HTR-8/SVneo (cell line): ENCODE results near the gene SLC6A9.

Source experiments
- DNase-seq: peaks from one replicate; pipeline ENCODE4 v3.0.0; 2011; ENCODE audit warnings: low spot score, mixed read lengths; ENCODE audit not compliant: insufficient read length
- FAIRE-seq: peaks from 2 replicates; lab custom pipeline; 2011; peaks lifted over from hg19 to GRCh38; lab: Jason Lieb, UNC

SLC6A9 gene

DNA sequence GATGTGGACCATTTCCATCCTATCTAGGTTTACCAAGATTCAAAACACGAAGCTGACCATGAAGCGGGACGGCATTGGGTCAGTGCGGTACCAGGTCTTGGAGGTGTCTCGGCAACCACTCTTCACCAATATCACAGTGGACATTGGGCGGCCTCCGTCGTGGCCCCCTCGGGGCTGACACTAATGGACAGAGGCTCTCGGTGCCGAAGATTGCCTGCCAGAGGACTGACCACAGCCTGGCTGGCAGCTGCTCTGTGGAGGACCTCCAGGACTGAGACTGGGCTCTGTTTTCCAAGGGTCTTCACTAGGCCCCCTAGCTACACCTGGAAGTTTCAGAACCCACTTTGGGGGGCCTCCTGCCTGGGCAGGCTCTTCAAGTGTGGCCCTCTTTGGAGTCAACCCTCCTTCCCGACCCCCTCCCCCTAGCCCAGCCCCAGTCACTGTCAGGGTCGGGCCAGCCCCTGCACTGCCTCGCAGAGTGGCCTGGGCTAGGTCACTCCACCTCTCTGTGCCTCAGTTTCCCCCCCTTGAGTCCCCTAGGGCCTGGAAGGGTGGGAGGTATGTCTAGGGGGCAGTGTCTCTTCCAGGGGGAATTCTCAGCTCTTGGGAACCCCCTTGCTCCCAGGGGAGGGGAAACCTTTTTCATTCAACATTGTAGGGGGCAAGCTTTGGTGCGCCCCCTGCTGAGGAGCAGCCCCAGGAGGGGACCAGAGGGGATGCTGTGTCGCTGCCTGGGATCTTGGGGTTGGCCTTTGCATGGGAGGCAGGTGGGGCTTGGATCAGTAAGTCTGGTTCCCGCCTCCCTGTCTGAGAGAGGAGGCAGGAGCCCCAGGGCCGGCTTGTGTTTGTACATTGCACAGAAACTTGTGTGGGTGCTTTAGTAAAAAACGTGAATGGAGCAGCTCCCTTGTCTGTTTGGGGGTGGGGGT, 40.7 kb downstream of the SLC6A9 start:
- DNase-seq (no peak), FAIRE-seq (no peak)

DNA sequence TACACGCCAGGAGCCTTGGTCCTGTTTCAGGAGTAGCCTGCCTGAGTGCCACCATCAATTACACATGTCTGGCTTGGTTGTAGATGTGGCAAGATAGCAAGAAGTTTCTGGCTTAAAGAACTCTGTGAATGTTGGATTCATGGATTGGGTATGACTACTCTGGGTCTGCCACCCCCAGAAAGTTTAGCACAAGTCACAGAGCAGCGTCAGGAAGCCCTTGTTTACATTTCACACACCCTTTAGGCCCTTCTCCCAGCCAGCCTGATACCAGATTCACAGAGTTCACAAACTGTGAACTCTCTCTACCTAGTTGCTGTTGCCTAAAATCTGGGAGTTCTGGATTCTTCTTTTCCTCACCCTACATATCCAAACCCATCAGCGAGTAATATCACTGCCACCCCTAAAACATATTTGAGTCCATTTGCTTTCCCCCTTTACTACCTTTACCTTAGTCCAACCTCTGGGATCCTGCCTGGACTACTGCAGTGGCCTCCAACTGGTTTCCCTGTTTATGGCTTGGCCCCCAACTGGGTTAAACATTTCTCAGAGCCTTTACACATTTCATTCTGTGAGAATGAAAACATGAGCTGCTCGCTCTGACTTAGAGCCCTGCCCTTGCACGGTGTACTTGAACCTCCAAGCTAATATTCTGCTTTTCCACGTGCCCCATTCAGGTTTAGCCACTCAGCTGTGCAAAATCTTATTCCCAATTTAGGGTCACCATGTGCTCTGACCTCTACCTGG, 43.9 kb downstream of the SLC6A9 start:
- DNase-seq: no peak
- no peak for FAIRE-seq

DNA sequence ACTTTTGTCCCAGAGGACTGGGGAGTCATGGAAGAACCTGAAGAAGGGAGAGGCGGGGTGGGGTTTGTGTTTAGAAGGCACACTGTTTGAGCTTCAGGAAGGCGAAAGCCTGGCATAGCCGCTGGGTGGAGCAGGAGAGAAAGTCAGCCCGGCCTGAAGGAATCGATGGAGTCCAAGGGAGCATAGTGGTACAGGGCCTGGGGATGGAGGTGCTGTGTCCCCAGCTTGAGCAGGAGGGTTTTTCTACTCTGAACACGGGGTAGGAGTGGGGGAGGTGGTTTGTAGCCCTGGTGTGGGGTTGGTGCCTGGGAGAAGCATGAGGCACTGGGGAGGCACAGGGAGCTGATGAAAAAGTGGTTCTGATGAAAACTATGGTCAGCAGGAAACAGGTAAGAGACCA, 44.5 kb downstream of the SLC6A9 start:
- DNase-seq: no peak
- no peak for FAIRE-seq

DNA sequence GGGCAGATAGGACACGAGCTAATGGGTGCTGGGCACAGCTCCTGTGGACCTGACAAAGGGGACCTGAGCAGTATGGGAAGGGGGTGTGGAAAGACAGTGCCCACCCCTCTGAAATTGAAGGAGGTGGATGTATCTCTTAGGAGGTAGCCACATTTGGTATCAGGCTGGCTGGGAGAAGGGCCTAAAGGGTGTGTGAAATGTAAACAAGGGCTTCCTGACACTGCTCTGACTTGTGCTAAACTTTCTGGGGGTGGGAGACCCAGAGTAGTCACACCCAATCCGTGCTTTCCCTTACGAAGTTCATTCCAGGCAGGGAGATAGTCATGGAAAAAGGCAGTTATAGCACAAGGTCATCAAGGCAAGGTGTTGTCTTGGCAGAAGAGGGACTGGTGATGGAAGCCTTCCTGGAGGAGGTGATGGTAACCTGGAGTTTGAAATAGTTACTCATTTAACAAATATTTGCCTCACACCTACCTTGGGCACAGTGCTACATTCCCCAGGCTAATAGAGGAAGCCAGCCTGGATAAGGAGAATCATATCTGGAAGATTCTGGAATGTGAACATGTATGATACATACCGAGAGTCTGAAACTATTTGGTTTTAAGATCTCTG, 45.2 kb downstream of the SLC6A9 start:
- FAIRE-seq (no peak), DNase-seq (no peak)

DNA sequence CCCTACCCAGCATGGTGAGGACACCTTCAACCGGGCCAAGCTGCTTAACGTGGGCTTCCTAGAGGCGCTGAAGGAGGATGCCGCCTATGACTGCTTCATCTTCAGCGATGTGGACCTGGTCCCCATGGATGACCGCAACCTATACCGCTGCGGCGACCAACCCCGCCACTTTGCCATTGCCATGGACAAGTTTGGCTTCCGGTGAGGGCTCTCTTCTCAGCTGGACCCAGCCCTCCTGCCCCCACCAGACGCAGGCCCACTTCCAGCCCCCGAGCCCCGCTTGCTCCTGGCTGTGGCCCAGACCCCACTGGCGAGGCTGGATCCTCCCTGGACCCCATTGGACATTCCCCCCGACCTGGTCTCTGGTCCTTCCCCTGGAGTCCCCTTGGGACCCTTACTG, 46.4 kb downstream of the SLC6A9 start:
- no peak for DNase-seq
- FAIRE-seq: no peak

DNA sequence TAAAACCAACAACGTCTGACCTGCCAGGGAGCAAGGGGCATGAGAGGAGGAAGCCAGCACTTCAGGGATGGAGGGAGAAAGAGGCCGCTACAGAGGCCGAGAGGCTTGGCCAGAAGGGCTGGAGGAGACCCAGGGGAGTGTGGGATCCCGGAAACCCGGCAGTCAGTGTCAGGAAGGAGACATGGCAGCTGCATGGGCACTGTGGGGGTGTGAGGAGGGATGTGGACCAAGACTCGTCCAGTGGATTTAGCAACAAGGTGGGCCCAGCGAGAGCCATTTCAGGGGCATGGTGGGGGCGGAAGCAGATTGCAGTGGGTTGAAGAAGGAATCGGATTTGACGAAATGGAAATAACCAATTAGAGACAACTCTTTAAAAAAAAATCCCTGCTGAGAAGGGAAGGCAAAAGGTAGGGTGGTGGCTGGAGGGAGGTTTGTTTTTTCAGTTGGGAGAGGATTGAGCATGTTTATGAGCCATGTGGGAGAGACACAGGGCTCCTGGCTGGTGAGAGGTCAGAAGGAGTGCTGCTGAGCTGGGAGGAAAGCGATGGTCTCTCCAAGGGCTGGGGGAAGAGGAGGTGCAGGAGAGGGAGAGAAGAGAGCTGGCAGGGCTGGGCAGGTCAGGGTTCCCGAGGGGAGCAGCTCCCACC, 47.9 kb downstream of the SLC6A9 start:
- FAIRE-seq (no peak), DNase-seq (no peak)

DNA sequence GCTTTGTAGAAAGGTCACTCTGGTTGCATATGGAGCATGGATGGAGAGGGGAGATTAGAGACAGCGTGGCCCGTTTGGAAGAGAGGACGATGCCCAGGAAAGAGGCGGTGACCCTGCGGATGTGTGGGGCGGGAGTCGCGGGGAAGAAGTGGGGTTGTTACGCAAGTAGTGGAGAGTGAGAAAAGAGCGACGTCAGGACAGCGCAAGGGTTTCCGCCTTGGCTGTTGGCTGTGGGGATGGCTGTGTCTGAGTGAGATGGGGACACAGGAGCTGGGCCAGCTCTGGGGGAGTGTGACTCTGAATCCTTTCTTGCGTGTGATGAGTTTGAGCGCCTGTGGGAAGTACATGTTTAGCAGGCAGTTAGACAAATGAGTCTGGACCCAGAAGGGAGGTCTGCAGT, 48.5 kb downstream of the SLC6A9 start:
- FAIRE-seq: no peak
- DNase-seq: no peak

DNA sequence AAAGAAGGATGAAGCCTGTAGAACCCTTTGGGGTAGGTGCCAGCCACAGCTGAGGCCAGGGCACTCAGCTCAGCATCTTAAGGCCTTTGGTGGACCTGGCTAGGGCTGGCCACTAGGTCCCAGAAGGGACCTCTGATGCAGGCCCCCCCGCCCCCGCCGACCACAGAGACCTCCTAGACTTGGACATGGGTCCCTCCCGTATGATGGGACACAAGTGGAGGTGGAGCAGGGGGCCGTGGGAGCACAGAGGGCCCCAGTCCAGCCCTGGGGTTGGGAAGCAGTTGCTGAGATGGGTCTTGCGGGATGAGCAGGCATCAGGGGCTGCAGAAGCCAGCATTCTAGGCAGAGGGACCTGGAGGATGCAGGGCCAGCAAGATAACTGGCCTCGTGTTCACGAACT, 49.0 kb downstream of the SLC6A9 start:
- no peak for FAIRE-seq
- DNase-seq: no peak

DNA sequence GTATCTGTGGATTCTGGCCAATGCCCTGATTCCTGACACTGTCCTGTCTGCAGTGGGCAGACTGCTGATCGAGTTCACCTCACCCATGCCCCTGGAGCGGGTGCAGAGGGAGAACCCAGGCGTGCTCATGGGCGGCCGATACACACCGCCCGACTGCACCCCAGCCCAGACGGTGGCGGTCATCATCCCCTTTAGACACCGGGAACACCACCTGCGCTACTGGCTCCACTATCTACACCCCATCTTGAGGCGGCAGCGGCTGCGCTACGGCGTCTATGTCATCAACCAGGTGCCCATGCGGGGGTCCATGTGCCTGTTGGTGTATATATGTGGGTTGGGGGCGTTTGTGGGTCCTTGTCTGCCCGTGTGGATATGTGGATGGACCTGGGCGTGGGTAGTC, 49.6 kb downstream of the SLC6A9 start:
- FAIRE-seq: no peak
- no peak for DNase-seq

DNA sequence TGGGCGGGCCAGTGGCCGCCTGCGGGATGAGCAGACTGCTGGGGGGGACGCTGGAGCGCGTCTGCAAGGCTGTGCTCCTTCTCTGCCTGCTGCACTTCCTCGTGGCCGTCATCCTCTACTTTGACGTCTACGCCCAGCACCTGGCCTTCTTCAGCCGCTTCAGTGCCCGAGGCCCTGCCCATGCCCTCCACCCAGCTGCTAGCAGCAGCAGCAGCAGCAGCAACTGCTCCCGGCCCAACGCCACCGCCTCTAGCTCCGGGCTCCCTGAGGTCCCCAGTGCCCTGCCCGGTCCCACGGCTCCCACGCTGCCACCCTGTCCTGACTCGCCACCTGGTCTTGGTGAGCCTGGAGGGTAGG, 50.1 kb downstream of the SLC6A9 start:
- FAIRE-seq (no peak), DNase-seq (no peak)

DNA sequence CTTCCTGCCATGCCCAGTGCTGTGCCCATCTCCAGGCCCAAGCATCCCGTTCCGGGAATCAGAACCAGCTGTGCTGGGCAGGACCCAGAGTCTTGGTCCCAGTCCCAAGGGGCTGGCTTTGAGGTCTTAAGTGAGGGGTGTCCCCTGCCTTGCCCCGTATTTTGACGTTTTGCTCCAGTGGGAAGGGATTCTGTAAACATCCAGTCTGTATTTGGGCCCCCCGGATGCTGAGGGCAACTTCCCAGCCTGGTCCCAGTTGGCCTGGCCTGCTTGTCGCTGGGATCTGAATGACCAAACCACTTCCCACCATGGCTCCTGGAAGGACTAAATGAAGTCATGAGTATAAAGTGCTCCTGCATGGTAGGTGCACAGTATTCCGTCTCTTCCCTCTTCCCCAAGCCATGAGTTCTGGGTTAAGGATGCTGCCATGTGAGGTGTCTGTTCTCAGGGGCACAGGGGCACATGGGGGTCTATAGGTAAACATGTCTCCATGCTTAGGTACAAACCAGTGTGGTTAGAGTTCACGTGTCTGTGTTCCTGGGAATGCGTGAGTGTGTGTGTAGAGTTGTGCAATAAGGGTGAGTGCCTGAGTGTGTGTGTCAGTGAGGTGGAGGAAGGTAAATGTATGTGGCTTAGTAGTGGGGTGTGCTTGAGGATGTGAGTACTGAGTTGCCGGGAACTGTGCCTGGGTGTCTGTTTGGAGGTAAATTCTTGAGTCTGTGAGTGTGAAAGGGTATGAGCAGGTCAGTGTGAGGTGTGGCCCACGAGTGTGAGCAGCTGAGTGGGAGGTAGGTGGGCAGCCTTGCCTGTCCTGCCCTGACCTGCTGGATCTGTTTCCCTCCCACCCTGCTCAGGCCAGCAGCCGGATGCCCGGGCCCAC, 50.8 kb downstream of the SLC6A9 start:
- DNase-seq (no peak), FAIRE-seq (no peak)

DNA sequence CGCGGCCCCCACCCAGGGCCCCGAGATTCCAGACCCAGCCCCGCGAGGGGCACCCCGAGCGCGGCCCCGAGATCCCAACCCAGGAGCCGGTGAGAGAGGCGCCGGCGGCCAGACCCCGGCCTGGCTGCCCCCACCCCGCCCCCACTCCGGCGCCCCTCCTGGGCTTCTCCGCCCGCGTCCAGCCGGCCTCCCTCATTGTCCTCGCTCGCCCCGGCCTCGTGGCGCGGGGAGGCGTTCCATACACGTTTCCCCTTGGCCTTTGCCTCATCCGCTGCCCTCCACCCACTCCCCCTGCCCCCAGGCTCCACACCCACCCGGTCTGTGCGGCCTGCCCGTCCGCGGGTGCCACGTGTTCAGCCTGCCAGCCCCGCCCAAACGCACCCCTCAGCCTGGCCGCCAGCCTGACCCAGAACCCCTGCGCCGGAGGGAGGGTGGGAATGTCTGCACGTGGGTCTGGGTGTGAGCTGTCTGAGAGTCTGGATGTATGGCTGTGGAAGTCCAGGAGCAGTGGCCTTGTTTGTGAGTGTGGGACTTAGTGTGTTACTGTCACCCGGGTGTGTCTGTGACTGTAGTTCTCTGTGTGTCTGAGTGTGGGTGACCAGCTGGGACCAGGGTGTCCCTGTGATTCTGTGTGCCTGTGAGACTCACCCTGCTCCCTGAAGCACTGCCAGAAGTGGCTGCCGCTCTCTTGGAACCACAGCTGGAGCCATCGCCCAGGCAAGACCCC, 51.6 kb downstream of the SLC6A9 start:
- FAIRE-seq: peak; percentile 87
- no peak for DNase-seq

DNA sequence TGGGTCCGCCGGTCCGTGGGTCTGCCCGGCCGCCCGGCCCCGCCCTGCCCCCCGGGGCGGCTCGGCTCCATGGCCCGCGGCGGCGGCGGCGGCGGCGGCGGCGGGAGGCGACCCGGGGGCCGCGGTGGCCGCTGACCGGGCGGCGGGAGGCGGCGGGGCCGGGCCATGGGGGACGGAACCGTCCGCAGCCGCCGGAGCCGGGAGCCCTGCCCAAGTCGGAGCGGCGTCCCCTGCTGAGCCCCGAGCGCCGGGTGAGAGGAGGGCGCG, 52.1 kb downstream of the SLC6A9 start:
- DNase-seq (no peak), FAIRE-seq (no peak)

DNA sequence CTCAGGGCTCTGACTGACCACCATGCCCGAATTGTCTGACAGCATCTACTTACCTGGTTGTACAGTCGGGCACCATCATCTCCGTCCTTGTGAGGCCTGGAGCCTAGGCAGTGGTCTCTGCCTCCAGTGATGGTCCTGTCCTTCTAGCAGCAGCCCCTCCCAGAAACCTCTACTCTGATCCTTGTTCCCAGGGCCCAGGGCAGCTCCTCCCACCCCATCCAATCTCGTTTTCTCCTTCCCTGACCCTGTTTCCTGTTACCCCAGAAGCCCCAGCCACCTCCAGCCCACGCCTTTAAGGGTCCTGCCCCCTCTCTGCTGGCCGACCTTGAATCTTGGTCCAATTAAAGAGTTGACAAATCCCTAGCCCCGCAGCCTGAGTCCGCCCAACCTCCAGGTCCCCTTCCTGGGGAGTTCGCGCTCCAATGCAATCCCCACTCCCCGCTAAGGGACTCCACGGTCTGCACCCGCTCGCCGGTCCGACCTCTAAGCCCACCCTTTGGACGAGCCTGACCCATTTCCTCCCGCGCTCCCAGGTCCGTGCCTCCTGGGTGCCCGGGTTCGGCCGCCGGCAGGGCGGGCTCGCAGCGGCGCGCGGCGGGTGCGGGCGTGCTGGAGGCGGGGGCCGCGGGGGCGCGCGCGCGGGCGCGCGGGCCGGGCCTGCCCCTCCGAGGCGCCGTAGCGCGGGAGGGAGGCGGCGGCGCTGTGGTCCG, 52.6 kb downstream of the SLC6A9 start, which contains the start of gene B4GALT2:
Gene B4GALT2 (plus strand): TSS at position 660 of the 710 bp plus-strand sequence. CDS start 1,951 bp downstream, outside the sequence.
- no peak for FAIRE-seq
- DNase-seq: no peak

DNA sequence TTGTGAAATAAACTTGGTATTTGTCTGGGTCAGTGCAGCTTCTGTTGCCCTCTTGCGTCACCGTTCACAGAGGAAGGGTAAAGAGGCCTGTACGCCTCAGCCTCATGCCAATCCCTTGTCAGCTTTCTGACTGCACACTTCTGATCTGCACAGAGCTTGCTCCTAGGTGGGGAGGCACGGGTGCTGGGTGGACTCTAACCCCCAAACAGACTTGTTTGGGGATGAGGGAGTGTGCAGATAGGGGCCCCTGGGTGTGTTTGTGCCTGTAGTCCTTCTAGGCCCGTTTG, 53.1 kb downstream of the SLC6A9 start:
- no peak for DNase-seq
- no peak for FAIRE-seq

DNA sequence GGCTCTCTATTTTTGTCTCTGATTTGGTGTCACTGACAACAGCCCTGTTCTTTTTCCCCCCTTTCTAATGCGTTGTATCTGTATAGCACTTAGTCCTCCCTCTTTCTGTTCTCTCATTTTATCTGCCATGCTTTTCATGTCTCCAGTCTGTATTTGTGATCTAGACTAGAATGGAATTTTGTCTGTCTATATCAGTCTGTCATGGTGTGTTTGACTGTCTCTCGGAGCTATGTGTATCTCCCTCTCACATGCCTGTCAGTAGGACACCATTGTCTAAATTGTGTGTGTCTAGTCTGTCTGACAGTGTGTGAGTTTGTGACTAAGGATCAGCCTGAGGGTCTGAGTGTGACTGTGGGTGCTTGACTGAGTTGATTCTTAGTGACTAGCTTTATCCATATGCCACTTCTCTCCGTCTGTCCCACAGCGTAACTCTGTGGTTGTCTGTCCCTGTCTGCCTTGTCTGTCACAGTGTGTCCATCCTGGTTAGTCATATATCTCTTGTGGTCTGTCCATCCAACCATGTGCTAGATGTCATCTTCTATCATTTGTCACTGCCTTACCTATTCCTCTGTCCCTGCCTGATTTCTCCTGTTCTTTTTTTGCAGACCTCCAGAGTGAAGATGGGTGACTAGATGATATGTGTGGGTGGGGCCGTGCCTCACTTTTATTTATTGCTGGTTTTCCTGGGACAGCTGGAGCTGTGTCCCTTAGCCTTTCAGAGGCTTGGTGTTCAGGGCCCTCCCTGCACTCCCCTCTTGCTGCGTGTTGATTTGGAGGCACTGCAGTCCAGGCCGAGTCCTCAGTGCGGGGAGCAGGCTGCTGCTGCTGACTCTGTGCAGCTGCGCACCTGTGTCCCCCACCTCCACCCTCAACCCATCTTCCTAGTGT, 53.6 kb downstream of the SLC6A9 start:
- DNase-seq: no peak
- no peak for FAIRE-seq

DNA sequence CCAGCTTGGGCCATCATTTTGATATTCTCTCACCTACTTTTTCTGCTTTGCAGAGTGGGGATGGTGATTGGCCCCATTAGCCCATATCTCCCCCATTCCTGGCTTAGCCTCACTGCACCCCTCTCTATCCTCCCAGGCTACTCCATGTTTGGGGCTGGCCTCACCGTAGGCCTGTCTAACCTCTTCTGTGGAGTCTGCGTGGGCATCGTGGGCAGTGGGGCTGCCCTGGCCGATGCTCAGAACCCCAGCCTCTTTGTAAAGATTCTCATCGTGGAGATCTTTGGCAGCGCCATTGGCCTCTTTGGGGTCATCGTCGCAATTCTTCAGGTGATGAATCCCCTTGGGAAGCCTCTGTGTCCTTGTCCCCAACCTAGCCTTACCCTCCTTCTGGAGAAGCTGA, 54.4 kb downstream of the SLC6A9 start:
- FAIRE-seq: no peak

DNA sequence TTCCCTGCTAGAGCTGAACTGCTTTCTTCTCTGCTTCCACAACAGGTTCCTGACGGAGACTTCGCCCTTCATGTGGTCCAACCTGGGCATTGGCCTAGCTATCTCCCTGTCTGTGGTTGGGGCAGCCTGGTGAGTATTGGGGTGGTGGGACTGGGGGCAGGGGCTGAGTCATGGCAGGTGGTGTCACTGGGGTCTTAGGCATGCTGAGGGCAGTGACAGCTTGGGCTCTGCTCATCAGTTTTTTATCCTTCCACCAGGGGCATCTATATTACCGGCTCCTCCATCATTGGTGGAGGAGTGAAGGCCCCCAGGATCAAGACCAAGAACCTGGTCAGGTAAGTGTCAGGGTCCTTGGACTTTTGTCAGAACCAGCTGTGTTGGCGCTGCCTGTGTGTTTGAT, 55.2 kb downstream of the SLC6A9 start:
- DNase-seq: no peak
- no peak for FAIRE-seq

More for the DNA sequence above, 54.4 kb downstream of the SLC6A9 start:
- no peak for DNase-seq
